Measurements from ENCODE around the gene NOL12. TPM values are rescaled to one million over a fixed set of nuclear protein-coding genes. Genes with fewer than 3 reads are reported as not detected.

NOL12 gene
- total RNA-seq, 1 experiment from 2014 or later = 31.4 TPM

GRCh38 chr22:37662039-37662438, 24.1 kb upstream of the NOL12 start:
- intact Hi-C loops (cut with micrococcal nuclease) = no loop called here
- peaks cover 11 to 40% of the 10 kb centered on the region in 2 experiments; a peak in 3 of 4 replicates for H3K4me1 ChIP-seq (ENCODE audit: control insufficient read depth in 1 of 2, insufficient read depth in 2 of 2, low read length in 2 of 2)
- H3K9ac ChIP-seq (ENCODE audit: low read length) = no peak overlapping the region
- H3K79me2 ChIP-seq (ENCODE audit: insufficient read depth, low read length) = peaks cover 55% of the 10 kb centered on the region
- H2AFZ ChIP-seq (ENCODE audit: low read depth, low read length, poor library complexity, severe bottlenecking) = no peak overlapping the region
- H3K4me3 ChIP-seq (replicated peaks in 1 of 2; ENCODE audit: low read depth in 1 of 2, low read length in 2 of 2) = no peak overlapping the region
- no peaks in the 10 kb centered on the region for H4K20me1 ChIP-seq (ENCODE audit: insufficient read depth)
- no peak for DNase-seq (ENCODE audit: low read depth, low spot score)
- H3K36me3 ChIP-seq (ENCODE audit: control insufficient read depth in 1 of 2, insufficient read depth in 2 of 2, low read length in 2 of 2) = peaks cover 8 to 25% of the 10 kb centered on the region in 2 experiments; a peak in 1 of 4 replicates
- RAD21 ChIA-PET (ENCODE audit: low non-redundant PET in 1 of 2, low total read pairs in 2 of 2, uncharacterized antibody in 2 of 2, unreplicated experiment in 2 of 2) = interaction anchor here in 1 of 2 experiments (0.5 kb wide), 1 partner anchor 21 kb away, joined by 5 read pairs; no protein-coding TSS in a partner anchor
- no peak for TF ChIP-seq SP1 (IDR thresholded peaks at IDR 0.05; ENCODE audit: low read depth)
- TF ChIP-seq CTCF (IDR thresholded peaks at IDR 0.05 in 2 of 3, conservative IDR thresholded peaks at IDR 0.05 in 1 of 3; ENCODE audit: borderline replicate concordance in 1 of 3, insufficient read depth in 1 of 3, low read depth in 2 of 3, low read length in 2 of 3) = no peak
- TF ChIP-seq SIN3A (IDR thresholded peaks at IDR 0.05; ENCODE audit: low read depth) = no peak
- no peak for TF ChIP-seq ZFX (IDR thresholded peaks at IDR 0.05)
- no peak for TF ChIP-seq CBX3 (IDR thresholded peaks at IDR 0.05; ENCODE audit: low read depth)
- no peaks in the 10 kb centered on the region for H3K9me3 ChIP-seq (ENCODE audit: control insufficient read depth in 1 of 2, insufficient read depth in 1 of 2, low read depth in 1 of 2, low read length in 2 of 2)
- ATAC-seq = no peak
- no peaks in the 10 kb centered on the region for H3K9me2 ChIP-seq (ENCODE audit: insufficient read depth)
- H3K27me3 ChIP-seq (ENCODE audit: insufficient read depth, low read length) = no peaks in the 10 kb centered on the region
- CTCF ChIA-PET = interaction anchor here (0.7 to 2.2 kb wide), 4 partner anchors 9 to 130 kb away, joined by 3 to 11 read pairs (median 4); no protein-coding TSS in a partner anchor
- BruUV-seq (replicated peaks) = no TSS peak
- POLR2A ChIA-PET = interaction anchor here (1.0 to 4.5 kb wide), 2 partner anchors 10 to 14 kb away, joined by 3 to 23 read pairs; partner anchors contain the start of gene LGALS1
- no peak overlapping the region for H3K27ac ChIP-seq (ENCODE audit: low read depth, low read length)
- H3K4me2 ChIP-seq (ENCODE audit: low read length) = no peak overlapping the region

GRCh38 chr22:37663521-37664140, 22.5 kb upstream of the NOL12 start:
- H3K27ac ChIP-seq (ENCODE audit: low read depth, low read length) = no peak overlapping the region
- H3K9ac ChIP-seq (ENCODE audit: low read length) = no peak overlapping the region
- no peaks in the 10 kb centered on the region for H3K9me3 ChIP-seq (ENCODE audit: control insufficient read depth in 1 of 2, insufficient read depth in 1 of 2, low read depth in 1 of 2, low read length in 2 of 2)
- H4K20me1 ChIP-seq (ENCODE audit: insufficient read depth) = no peaks in the 10 kb centered on the region
- RAD21 ChIA-PET (ENCODE audit: low non-redundant PET in 1 of 2, low total read pairs in 2 of 2, uncharacterized antibody in 2 of 2, unreplicated experiment in 2 of 2) = no interaction called here
- TF ChIP-seq YY1 (IDR thresholded peaks at IDR 0.05; ENCODE audit: extremely low read depth, insufficient replicate concordance, low read depth, low read length) = no peak
- TF ChIP-seq MAX (IDR thresholded peaks at IDR 0.05) = no peak
- no peak for TF ChIP-seq CBX3 (IDR thresholded peaks at IDR 0.05; ENCODE audit: low read depth)
- TF ChIP-seq ATF3 (IDR thresholded peaks at IDR 0.05) = no peak
- TF ChIP-seq SIN3A (IDR thresholded peaks at IDR 0.05; ENCODE audit: low read depth) = no peak
- TF ChIP-seq RAD21 (IDR thresholded peaks at IDR 0.05; ENCODE audit: low read depth) = no peak
- TF ChIP-seq EZH2 (IDR thresholded peaks at IDR 0.05) = no peak
- TF ChIP-seq EGR1 (IDR thresholded peaks at IDR 0.05; ENCODE audit: low read depth) = no peak
- no peak for TF ChIP-seq EZH2phosphoT487 (IDR thresholded peaks at IDR 0.05; ENCODE audit: borderline replicate concordance)
- TF ChIP-seq CEBPB (IDR thresholded peaks at IDR 0.05; ENCODE audit: low read depth) = no peak
- no peak for TF ChIP-seq ZFX (IDR thresholded peaks at IDR 0.05)
- TF ChIP-seq POLR2AphosphoS5 (IDR thresholded peaks at IDR 0.05; ENCODE audit: low read depth, low read length) = no peak
- no TSS peak for BruUV-seq (replicated peaks)
- DNase-seq (ENCODE audit: low read depth, low spot score) = no peak
- H2AFZ ChIP-seq (ENCODE audit: low read depth, low read length, poor library complexity, severe bottlenecking) = no peak overlapping the region
- POLR2A ChIA-PET = interaction anchor here (0.9 to 4.5 kb wide), 4 partner anchors 12 to 55 kb away, joined by 3 to 23 read pairs (median 4); partner anchors contain the start of genes GGA1 and LGALS1
- no peak for ATAC-seq
- intact Hi-C loops (cut with micrococcal nuclease) = no loop called here
- no peak overlapping the region for H3K4me3 ChIP-seq (replicated peaks in 1 of 2; ENCODE audit: low read depth in 1 of 2, low read length in 2 of 2)
- H3K27me3 ChIP-seq (ENCODE audit: insufficient read depth, low read length) = no peaks in the 10 kb centered on the region
- H3K9me2 ChIP-seq (ENCODE audit: insufficient read depth) = no peaks in the 10 kb centered on the region
- H3K4me1 ChIP-seq (ENCODE audit: control insufficient read depth in 1 of 2, insufficient read depth in 2 of 2, low read length in 2 of 2) = peaks cover 18 to 46% of the 10 kb centered on the region in 2 experiments
- peaks cover 55% of the 10 kb centered on the region for H3K79me2 ChIP-seq (ENCODE audit: insufficient read depth, low read length)
- CTCF ChIA-PET = interaction anchor here (0.9 to 1.2 kb wide), 2 partner anchors 13 to 20 kb away, joined by 3 to 4 read pairs; no protein-coding TSS in a partner anchor
- H3K36me3 ChIP-seq (ENCODE audit: control insufficient read depth in 1 of 2, insufficient read depth in 2 of 2, low read length in 2 of 2) = peaks cover 8 to 25% of the 10 kb centered on the region in 2 experiments; a peak in 1 of 4 replicates
- H3K4me2 ChIP-seq (ENCODE audit: low read length) = no peak overlapping the region

All from HCT116 (cell line).